Measurements from ENCODE around the gene RITA1.
A peak's percentile ranks its signal among the peaks of the same experiment; 100 is the strongest.

RITA1 gene

DNA sequence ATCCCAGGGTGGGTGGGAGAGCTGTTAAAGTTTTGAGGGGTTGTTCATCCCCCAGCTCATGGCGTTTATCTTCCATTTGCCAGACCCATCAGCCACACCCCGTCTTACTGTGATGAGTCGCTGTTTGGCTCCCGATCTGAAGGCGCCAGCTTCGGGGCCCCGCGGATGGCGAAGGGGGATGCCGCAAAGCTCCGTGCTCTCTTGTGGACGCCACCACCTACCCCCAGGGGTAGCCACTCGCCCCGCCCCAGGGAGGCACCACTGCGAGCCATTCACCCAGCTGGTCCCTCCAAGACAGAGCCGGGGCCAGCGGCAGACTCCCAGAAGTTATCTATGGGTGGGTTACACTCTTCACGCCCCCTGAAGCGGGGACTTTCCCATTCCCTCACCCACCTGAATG lies 5.7 kb downstream of the RITA1 start:
- DNase-seq (ENCODE audit: low read depth, low spot score): no peak
- Histone ChIP-seq H3K9me3 (ENCODE audit: insufficient read depth, low read length) (no peaks in the 10 kb centered on the region), H3K36me3 (ENCODE audit: insufficient read depth, insufficient read length, low read length) (peaks cover 58% of the 10 kb centered on the region), H3K27me3 (ENCODE audit: insufficient read depth, insufficient read length) (no peaks in the 10 kb centered on the region), H3K4me3 (ENCODE audit: insufficient read length, low read depth) (no peak overlapping the region), H3K9ac (ENCODE audit: insufficient read length, low read depth) (no peak overlapping the region), H3K4me1 (ENCODE audit: insufficient read depth, insufficient read length) (peaks cover 27% of the 10 kb centered on the region)
- TF ChIP-seq YY1 (IDR thresholded peaks at IDR 0.05; ENCODE audit: insufficient read depth, insufficient read length): no peak
- TF ChIP-seq SUZ12 (IDR thresholded peaks at IDR 0.05; ENCODE audit: extremely low read depth, insufficient read depth, insufficient read length): no peak

DNA sequence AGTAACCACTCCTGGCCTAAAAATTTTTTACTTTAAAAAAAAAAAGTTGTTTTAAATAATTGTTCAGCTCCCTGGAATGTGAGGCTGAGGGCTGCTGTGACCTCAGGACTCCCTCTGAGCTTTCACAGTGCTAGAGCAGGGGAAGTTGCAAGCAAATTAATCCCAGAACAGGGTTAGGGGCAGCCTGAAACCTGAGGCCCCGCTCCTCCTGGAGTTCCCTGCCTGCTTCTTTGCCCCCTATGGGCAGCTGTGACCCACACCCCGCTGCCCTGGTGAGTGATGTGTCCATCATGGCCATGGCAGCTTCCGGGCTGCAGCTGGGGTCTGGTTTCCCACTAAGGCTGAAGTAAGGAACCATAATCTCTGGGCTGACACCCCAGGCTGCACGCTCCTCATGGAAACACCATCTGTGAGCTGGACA lies 9.5 kb downstream of the RITA1 start:
- Histone ChIP-seq H3K27me3 (ENCODE audit: insufficient read depth, insufficient read length) (no peaks in the 10 kb centered on the region), H3K9me3 (ENCODE audit: insufficient read depth, low read length) (no peaks in the 10 kb centered on the region), H3K4me1 (ENCODE audit: insufficient read depth, insufficient read length) (peaks cover 30% of the 10 kb centered on the region), H3K4me3 (ENCODE audit: insufficient read length, low read depth) (no peak overlapping the region), H3K36me3 (ENCODE audit: insufficient read depth, insufficient read length, low read length) (peaks cover 36% of the 10 kb centered on the region), H3K9ac (ENCODE audit: insufficient read length, low read depth) (peak overlapping the region; percentile 79)
- DNase-seq (ENCODE audit: low read depth, low spot score): no peak
- TF ChIP-seq SUZ12 (IDR thresholded peaks at IDR 0.05; ENCODE audit: extremely low read depth, insufficient read depth, insufficient read length) (no peak), YY1 (IDR thresholded peaks at IDR 0.05; ENCODE audit: insufficient read depth, insufficient read length) (no peak), ZNF274 (IDR thresholded peaks at IDR 0.05; ENCODE audit: low read depth, low read length) (no peak)

DNA sequence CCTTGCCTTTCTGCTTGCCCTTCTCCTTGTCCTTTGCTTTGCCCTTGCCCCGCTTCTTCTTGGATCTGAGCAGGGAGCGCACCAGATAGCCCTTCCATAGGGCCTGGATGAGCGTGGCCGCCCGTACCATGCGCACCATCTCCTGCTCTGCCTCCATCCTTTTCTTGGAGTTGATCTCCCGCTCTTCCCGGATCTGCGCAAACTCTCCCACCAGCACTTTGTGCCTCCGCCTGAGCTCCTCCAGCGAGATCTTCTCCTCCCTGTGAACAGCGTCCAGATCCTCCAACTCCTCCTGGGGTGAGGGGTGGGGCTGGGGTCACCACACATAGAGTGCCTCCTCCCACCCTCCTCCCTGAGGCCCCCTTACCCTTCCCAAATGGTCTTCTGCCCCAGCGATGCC lies 10.1 kb downstream of the RITA1 start:
- Histone ChIP-seq H3K27me3 (ENCODE audit: insufficient read depth, insufficient read length) (no peaks in the 10 kb centered on the region), H3K4me3 (ENCODE audit: insufficient read length, low read depth) (no peak overlapping the region), H3K36me3 (ENCODE audit: insufficient read depth, insufficient read length, low read length) (peaks cover 31% of the 10 kb centered on the region), H3K9ac (ENCODE audit: insufficient read length, low read depth) (peak overlapping the region; percentile 79), H3K4me1 (ENCODE audit: insufficient read depth, insufficient read length) (peaks cover 30% of the 10 kb centered on the region), H3K9me3 (ENCODE audit: insufficient read depth, low read length) (no peaks in the 10 kb centered on the region)
- TF ChIP-seq SUZ12 (IDR thresholded peaks at IDR 0.05; ENCODE audit: extremely low read depth, insufficient read depth, insufficient read length): no peak
- no peak for TF ChIP-seq ZNF274 (IDR thresholded peaks at IDR 0.05; ENCODE audit: low read depth, low read length)
- DNase-seq (ENCODE audit: low read depth, low spot score): no peak

DNA sequence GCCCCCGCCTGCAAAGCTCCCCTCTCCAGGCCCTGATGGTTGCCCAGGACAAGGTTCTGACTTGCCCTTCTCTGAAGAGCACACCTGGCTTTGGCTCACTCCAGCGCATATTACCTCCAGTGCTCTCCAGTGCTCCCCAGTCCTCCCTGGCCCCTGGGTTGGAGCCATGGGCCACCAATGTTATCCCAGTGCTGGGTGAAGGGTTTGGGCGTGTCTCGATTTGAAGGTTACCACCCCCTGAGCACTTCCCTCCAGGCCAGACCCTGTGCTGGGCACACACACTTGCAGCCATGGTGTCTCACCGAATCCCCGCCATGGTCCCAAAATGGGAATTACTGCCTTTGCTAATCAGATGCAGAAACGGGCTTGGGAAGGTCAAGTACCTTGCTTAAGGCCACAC lies 11.1 kb downstream of the RITA1 start:
- TF ChIP-seq ZNF274 (IDR thresholded peaks at IDR 0.05; ENCODE audit: low read depth, low read length): no peak
- TF ChIP-seq YY1 (IDR thresholded peaks at IDR 0.05; ENCODE audit: insufficient read depth, insufficient read length): no peak
- no peak for TF ChIP-seq SUZ12 (IDR thresholded peaks at IDR 0.05; ENCODE audit: extremely low read depth, insufficient read depth, insufficient read length)
- no peak overlapping the region for H3K4me3 ChIP-seq (ENCODE audit: insufficient read length, low read depth)

DNA sequence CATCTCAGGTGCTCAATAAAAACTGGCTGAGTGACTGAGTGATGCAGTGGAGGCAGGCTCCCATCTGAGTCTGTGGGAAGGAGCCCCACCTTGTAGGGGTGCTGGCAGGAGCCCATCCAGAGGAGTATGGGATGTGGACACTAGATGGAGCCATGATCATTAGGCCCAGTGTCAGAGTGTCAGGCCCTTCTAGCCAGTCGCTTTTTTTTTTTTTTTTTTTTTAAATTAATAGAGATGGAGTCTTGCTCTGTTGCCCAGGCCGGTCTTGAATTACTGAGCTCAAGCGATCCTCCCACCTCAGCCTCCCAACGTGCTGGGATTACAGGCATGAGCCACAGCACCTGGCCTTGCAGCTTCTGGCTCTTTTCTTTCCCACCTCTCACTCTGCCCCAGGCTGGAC lies 11.5 kb downstream of the RITA1 start:
- Histone ChIP-seq H3K27me3 (ENCODE audit: insufficient read depth, insufficient read length) (no peaks in the 10 kb centered on the region), H3K4me3 (ENCODE audit: insufficient read length, low read depth) (no peak overlapping the region), H3K4me1 (ENCODE audit: insufficient read depth, insufficient read length) (peaks cover 19% of the 10 kb centered on the region), H3K36me3 (ENCODE audit: insufficient read depth, insufficient read length, low read length) (peaks cover 18% of the 10 kb centered on the region), H3K9ac (ENCODE audit: insufficient read length, low read depth) (no peak overlapping the region), H3K9me3 (ENCODE audit: insufficient read depth, low read length) (no peaks in the 10 kb centered on the region)
- DNase-seq (ENCODE audit: low read depth, low spot score): no peak
- TF ChIP-seq ZNF274 (IDR thresholded peaks at IDR 0.05; ENCODE audit: low read depth, low read length) (no peak), YY1 (IDR thresholded peaks at IDR 0.05; ENCODE audit: insufficient read depth, insufficient read length) (no peak), SUZ12 (IDR thresholded peaks at IDR 0.05; ENCODE audit: extremely low read depth, insufficient read depth, insufficient read length) (no peak)

More for the DNA sequence above, 11.1 kb downstream of the RITA1 start:
- no peak for DNase-seq (ENCODE audit: low read depth, low spot score)
- Histone ChIP-seq H3K4me1 (ENCODE audit: insufficient read depth, insufficient read length) (peaks cover 22% of the 10 kb centered on the region), H3K27me3 (ENCODE audit: insufficient read depth, insufficient read length) (no peaks in the 10 kb centered on the region), H3K9ac (ENCODE audit: insufficient read length, low read depth) (no peak overlapping the region), H3K9me3 (ENCODE audit: insufficient read depth, low read length) (no peaks in the 10 kb centered on the region), H3K36me3 (ENCODE audit: insufficient read depth, insufficient read length, low read length) (peaks cover 22% of the 10 kb centered on the region)

DNA sequence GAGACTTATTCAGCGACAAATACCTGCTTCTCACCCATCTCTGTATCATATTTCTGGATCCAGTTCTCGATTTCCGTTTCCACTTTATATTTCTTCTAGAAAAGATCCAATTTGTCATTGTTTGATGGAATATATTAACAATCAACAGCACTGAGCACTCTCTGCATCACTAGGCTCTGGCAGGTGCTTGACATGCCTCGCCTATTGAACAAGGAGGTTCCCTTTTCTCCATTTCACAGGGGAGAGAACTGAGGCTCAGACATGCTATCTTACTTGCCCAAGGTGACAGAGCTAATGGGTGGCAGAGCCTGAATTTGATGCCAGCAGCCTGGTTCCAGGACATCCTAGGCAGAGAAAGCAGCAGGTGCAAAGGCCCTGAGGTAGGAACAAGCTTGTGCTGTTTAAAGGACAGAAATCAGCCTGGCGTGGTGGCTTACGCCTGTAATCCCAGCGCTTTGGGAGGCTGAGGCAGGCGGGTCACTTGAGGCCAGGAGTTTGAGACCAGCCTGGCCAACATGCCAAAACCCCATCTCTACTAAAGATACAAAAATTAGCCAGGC lies 12.1 kb downstream of the RITA1 start:
- Histone ChIP-seq H3K4me3 (ENCODE audit: insufficient read length, low read depth) (no peak overlapping the region), H3K9me3 (ENCODE audit: insufficient read depth, low read length) (no peaks in the 10 kb centered on the region), H3K36me3 (ENCODE audit: insufficient read depth, insufficient read length, low read length) (peaks cover 12% of the 10 kb centered on the region), H3K27me3 (ENCODE audit: insufficient read depth, insufficient read length) (no peaks in the 10 kb centered on the region), H3K9ac (ENCODE audit: insufficient read length, low read depth) (no peak overlapping the region), H3K4me1 (ENCODE audit: insufficient read depth, insufficient read length) (peaks cover 15% of the 10 kb centered on the region)
- TF ChIP-seq ZNF274 (IDR thresholded peaks at IDR 0.05; ENCODE audit: low read depth, low read length) (no peak), SUZ12 (IDR thresholded peaks at IDR 0.05; ENCODE audit: extremely low read depth, insufficient read depth, insufficient read length) (no peak), YY1 (IDR thresholded peaks at IDR 0.05; ENCODE audit: insufficient read depth, insufficient read length) (no peak)
- DNase-seq (ENCODE audit: low read depth, low spot score): no peak

DNA sequence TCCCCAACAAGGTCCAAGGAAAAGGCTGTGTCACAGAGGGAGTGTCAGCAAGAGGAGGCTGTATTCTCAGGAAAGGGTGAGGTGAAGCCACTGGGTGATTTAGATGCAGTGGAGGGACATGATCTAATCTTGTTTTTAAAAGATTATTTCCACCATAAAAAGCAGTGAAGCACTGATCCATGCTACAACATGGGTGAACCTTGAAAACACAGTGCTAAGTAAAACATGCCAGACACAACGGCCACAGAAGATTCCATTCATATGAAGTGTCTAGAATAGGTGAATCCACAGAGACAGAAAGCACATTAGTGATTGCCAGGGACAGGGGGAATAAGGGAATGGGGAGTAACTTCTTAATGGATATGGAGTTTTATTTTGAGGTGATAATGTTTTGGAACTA lies 12.8 kb downstream of the RITA1 start:
- TF ChIP-seq YY1 (IDR thresholded peaks at IDR 0.05; ENCODE audit: insufficient read depth, insufficient read length) (no peak), SUZ12 (IDR thresholded peaks at IDR 0.05; ENCODE audit: extremely low read depth, insufficient read depth, insufficient read length) (no peak), ZNF274 (IDR thresholded peaks at IDR 0.05; ENCODE audit: low read depth, low read length) (no peak)
- Histone ChIP-seq H3K4me3 (ENCODE audit: insufficient read length, low read depth) (no peak overlapping the region), H3K9ac (ENCODE audit: insufficient read length, low read depth) (no peak overlapping the region), H3K36me3 (ENCODE audit: insufficient read depth, insufficient read length, low read length) (peaks cover 7% of the 10 kb centered on the region), H3K4me1 (ENCODE audit: insufficient read depth, insufficient read length) (peaks cover 15% of the 10 kb centered on the region), H3K27me3 (ENCODE audit: insufficient read depth, insufficient read length) (no peaks in the 10 kb centered on the region), H3K9me3 (ENCODE audit: insufficient read depth, low read length) (no peaks in the 10 kb centered on the region)
- DNase-seq (ENCODE audit: low read depth, low spot score): no peak

Data from NT2/D1 (cell line).